ENCODE results near the gene GRAMD1A. TPM values are rescaled to one million over a fixed set of nuclear protein-coding genes. Genes with fewer than 3 reads are reported as not detected.

Gene GRAMD1A
- total RNA-seq, 2 donors from 2014 or later, result 115 to 137 TPM

- Mint-ChIP-seq H3K4me1 (no peaks in the 10 kb centered on the region), H3K27me3 (ENCODE audit: insufficient read depth) (no peaks in the 10 kb centered on the region), H3K36me3 (ENCODE audit: low read depth) (no peaks in the 10 kb centered on the region), H3K9me3 (peaks cover 10% of the 10 kb centered on the region), H3K4me3 (no peak overlapping the region), H3K27ac (no peak overlapping the region)
- 89% methylated on average over 1 of the region's 1 CpG; no CpG with 5 or more reads in 1 of the 2 experiments for WGBS, 2 experiments (ENCODE audit: insufficient coverage in 1 of 2, insufficient read length in 1 of 2)
- no peak for DNase-seq
- TF ChIP-seq CTCF (conservative IDR thresholded peaks at IDR 0.05), result no peak
- Histone ChIP-seq H3K27ac (ENCODE audit: low read depth, low read length) (no peak overlapping the region), H3K9me3 (ENCODE audit: control insufficient read depth, low read length) (no peaks in the 10 kb centered on the region), H3K4me1 (ENCODE audit: control insufficient read depth, insufficient read depth, low read length) (no peaks in the 10 kb centered on the region), H3K36me3 (ENCODE audit: control insufficient read depth, insufficient read depth, low read length) (no peaks in the 10 kb centered on the region), H3K4me3 (ENCODE audit: low read length) (no peak overlapping the region), H3K27me3 (ENCODE audit: control insufficient read depth, insufficient read depth, low read length, poor library complexity, severe bottlenecking) (no peaks in the 10 kb centered on the region), H3K9ac (ENCODE audit: extremely low read depth, low read length, poor library complexity, severe bottlenecking) (no peak overlapping the region)
These were observed 12.0 kb upstream of the GRAMD1A start for GRCh38 chr19:34988119-34988518.

- Mint-ChIP-seq H3K4me1 (no peaks in the 10 kb centered on the region), H3K27ac (no peak overlapping the region), H3K4me3 (no peak overlapping the region), H3K9me3 (peaks cover 5% of the 10 kb centered on the region), H3K27me3 (ENCODE audit: insufficient read depth) (no peaks in the 10 kb centered on the region), H3K36me3 (ENCODE audit: low read depth) (no peaks in the 10 kb centered on the region)
- no peak for TF ChIP-seq CTCF (conservative IDR thresholded peaks at IDR 0.05)
- H3K36me3 ChIP-seq (ENCODE audit: control insufficient read depth, insufficient read depth, low read length), result no peaks in the 10 kb centered on the region
- H3K27ac ChIP-seq (ENCODE audit: low read depth, low read length), result no peak overlapping the region
- H3K4me1 ChIP-seq (ENCODE audit: control insufficient read depth, insufficient read depth, low read length), result no peaks in the 10 kb centered on the region
- H3K9me3 ChIP-seq (ENCODE audit: control insufficient read depth, low read length), result no peaks in the 10 kb centered on the region
- 86 to 91% methylated on average over 3 to 6 of the region's 6 CpGs for whole genome bisulfite sequencing, 2 experiments (ENCODE audit: insufficient coverage in 1 of 2, insufficient read length in 1 of 2)
- H3K9ac ChIP-seq (ENCODE audit: extremely low read depth, low read length, poor library complexity, severe bottlenecking), result no peak overlapping the region
- no peak overlapping the region for H3K4me3 ChIP-seq (ENCODE audit: low read length)
- no peaks in the 10 kb centered on the region for H3K27me3 ChIP-seq (ENCODE audit: control insufficient read depth, insufficient read depth, low read length, poor library complexity, severe bottlenecking)
- DNase-seq, result no peak
These were observed 10.8 kb upstream of the GRAMD1A start for GRCh38 chr19:34989298-34989697.

- Histone ChIP-seq H3K9ac (ENCODE audit: extremely low read depth, low read length, poor library complexity, severe bottlenecking) (no peak overlapping the region), H3K4me3 (ENCODE audit: low read length) (no peak overlapping the region), H3K27ac (ENCODE audit: low read depth, low read length) (no peak overlapping the region), H3K9me3 (ENCODE audit: control insufficient read depth, low read length) (no peaks in the 10 kb centered on the region), H3K27me3 (ENCODE audit: control insufficient read depth, insufficient read depth, low read length, poor library complexity, severe bottlenecking) (no peaks in the 10 kb centered on the region), H3K4me1 (ENCODE audit: control insufficient read depth, insufficient read depth, low read length) (no peaks in the 10 kb centered on the region), H3K36me3 (ENCODE audit: control insufficient read depth, insufficient read depth, low read length) (no peaks in the 10 kb centered on the region)
- no peak overlapping the region for H3K4me3 Mint-ChIP-seq
- no peaks in the 10 kb centered on the region for H3K4me1 Mint-ChIP-seq
- H3K27me3 Mint-ChIP-seq (ENCODE audit: insufficient read depth), result no peaks in the 10 kb centered on the region
- 91% methylated on average over 13 of the region's 13 CpGs for WGBS, 2 experiments (ENCODE audit: insufficient coverage in 1 of 2, insufficient read length in 1 of 2)
- no peak for TF ChIP-seq CTCF (conservative IDR thresholded peaks at IDR 0.05)
- no peak overlapping the region for H3K27ac Mint-ChIP-seq
- H3K36me3 Mint-ChIP-seq (ENCODE audit: low read depth), result no peaks in the 10 kb centered on the region
- peaks cover 6% of the 10 kb centered on the region for H3K9me3 Mint-ChIP-seq
- DNase-seq, result no peak
These were observed 9.4 kb upstream of the GRAMD1A start for GRCh38 chr19:34990578-34991192.
